ENCODE results near the gene SUPT5H. TPM values are rescaled to one million over a fixed set of nuclear protein-coding genes. Genes with fewer than 3 reads are reported as not detected.
A peak's percentile ranks its signal among the peaks of the same experiment; 100 is the strongest.

Gene SUPT5H
- total and polyA plus RNA-seq, 4 donors: 35.9 to 158 (median 112) TPM

GRCh38 chr19:39423258-39424086, 21.9 kb upstream of the SUPT5H start:
- Histone ChIP-seq H3K4me3 (ENCODE audit: low read depth, low read length) (no peak overlapping the region), H3K27me3 (ENCODE audit: control insufficient read depth, insufficient read depth, low read length) (no peaks in the 10 kb centered on the region), H3K9me3 (ENCODE audit: control insufficient read depth, insufficient read depth, low read length) (no peaks in the 10 kb centered on the region), H3K27ac (ENCODE audit: low read depth, low read length) (no peak overlapping the region), H3K36me3 (ENCODE audit: control insufficient read depth, insufficient read depth, low read length) (peaks cover 68% of the 10 kb centered on the region), H3K4me1 (ENCODE audit: control insufficient read depth, insufficient read depth, low read length) (peaks cover 5% of the 10 kb centered on the region)
- DNase-seq (ENCODE audit: low read depth in 4 of 6, low spot score in 6 of 6): no peak
- WGBS (ENCODE audit: insufficient coverage): 93% methylated on average over 35 of the region's 35 CpGs

GRCh38 chr19:39424934-39425333, 20.4 kb upstream of the SUPT5H start:
- no peak for DNase-seq (ENCODE audit: low read depth in 4 of 6, low spot score in 6 of 6)
- H3K4me3 ChIP-seq (ENCODE audit: low read depth, low read length): no peak overlapping the region
- peaks cover 53% of the 10 kb centered on the region for H3K36me3 ChIP-seq (ENCODE audit: control insufficient read depth, insufficient read depth, low read length)
- peaks cover 10% of the 10 kb centered on the region for H3K4me1 ChIP-seq (ENCODE audit: control insufficient read depth, insufficient read depth, low read length)
- H3K9me3 ChIP-seq (ENCODE audit: control insufficient read depth, insufficient read depth, low read length): no peaks in the 10 kb centered on the region
- H3K27me3 ChIP-seq (ENCODE audit: control insufficient read depth, insufficient read depth, low read length): no peaks in the 10 kb centered on the region
- 90% methylated on average over 14 of the region's 16 CpGs for WGBS (ENCODE audit: insufficient coverage)
- H3K27ac ChIP-seq (ENCODE audit: low read depth, low read length): no peak overlapping the region

GRCh38 chr19:39425744-39426143, 19.6 kb upstream of the SUPT5H start:
- Histone ChIP-seq H3K36me3 (ENCODE audit: control insufficient read depth, insufficient read depth, low read length) (peaks cover 45% of the 10 kb centered on the region), H3K27me3 (ENCODE audit: control insufficient read depth, insufficient read depth, low read length) (no peaks in the 10 kb centered on the region), H3K9me3 (ENCODE audit: control insufficient read depth, insufficient read depth, low read length) (no peaks in the 10 kb centered on the region), H3K4me3 (ENCODE audit: low read depth, low read length) (no peak overlapping the region), H3K27ac (ENCODE audit: low read depth, low read length) (no peak overlapping the region), H3K4me1 (ENCODE audit: control insufficient read depth, insufficient read depth, low read length) (peaks cover 10% of the 10 kb centered on the region)
- WGBS (ENCODE audit: insufficient coverage): 90% methylated on average over 7 of the region's 7 CpGs
- DNase-seq (ENCODE audit: low read depth in 4 of 6, low spot score in 6 of 6): no peak

- H3K4me3 ChIP-seq (ENCODE audit: low read depth, low read length): no peak overlapping the region
- no peaks in the 10 kb centered on the region for H3K27me3 ChIP-seq (ENCODE audit: control insufficient read depth, insufficient read depth, low read length)
- DNase-seq (ENCODE audit: low read depth in 4 of 6, low spot score in 6 of 6): no peak
- H3K27ac ChIP-seq (ENCODE audit: low read depth, low read length): peak overlapping the region; percentile 15
- H3K9me3 ChIP-seq (ENCODE audit: control insufficient read depth, insufficient read depth, low read length): no peaks in the 10 kb centered on the region
- H3K36me3 ChIP-seq (ENCODE audit: control insufficient read depth, insufficient read depth, low read length): peaks cover 45% of the 10 kb centered on the region
- WGBS (ENCODE audit: insufficient coverage): 63% methylated on average over 2 of the region's 5 CpGs
- H3K4me1 ChIP-seq (ENCODE audit: control insufficient read depth, insufficient read depth, low read length): peaks cover 13% of the 10 kb centered on the region
Measured at GRCh38 chr19:39426170-39426569, 19.2 kb upstream of the SUPT5H start.

GRCh38 chr19:39427707-39428106, 17.7 kb upstream of the SUPT5H start:
- Histone ChIP-seq H3K4me1 (ENCODE audit: control insufficient read depth, insufficient read depth, low read length) (peaks cover 14% of the 10 kb centered on the region), H3K36me3 (ENCODE audit: control insufficient read depth, insufficient read depth, low read length) (peaks cover 44% of the 10 kb centered on the region)

GRCh38 chr19:39428283-39429112, 16.9 kb upstream of the SUPT5H start:
- H3K4me1 ChIP-seq (ENCODE audit: control insufficient read depth, insufficient read depth, low read length): peaks cover 14% of the 10 kb centered on the region
- no peaks in the 10 kb centered on the region for H3K27me3 ChIP-seq (ENCODE audit: control insufficient read depth, insufficient read depth, low read length)
- no peaks in the 10 kb centered on the region for H3K9me3 ChIP-seq (ENCODE audit: control insufficient read depth, insufficient read depth, low read length)
- WGBS (ENCODE audit: insufficient coverage): 17% methylated on average over 21 of the region's 23 CpGs
- peak overlapping the region; percentile 92 for H3K27ac ChIP-seq (ENCODE audit: low read depth, low read length)
- DNase-seq (ENCODE audit: low read depth in 4 of 6, low spot score in 6 of 6): peak in 1 of 6 donors; percentile 84
- H3K4me3 ChIP-seq (ENCODE audit: low read depth, low read length): no peak overlapping the region
- peaks cover 44% of the 10 kb centered on the region for H3K36me3 ChIP-seq (ENCODE audit: control insufficient read depth, insufficient read depth, low read length)

More at GRCh38 chr19:39427707-39428106, 17.7 kb upstream of the SUPT5H start:
- H3K4me3 ChIP-seq (ENCODE audit: low read depth, low read length): no peak overlapping the region
- H3K9me3 ChIP-seq (ENCODE audit: control insufficient read depth, insufficient read depth, low read length): no peaks in the 10 kb centered on the region
- H3K27ac ChIP-seq (ENCODE audit: low read depth, low read length): no peak overlapping the region
- no peak for DNase-seq (ENCODE audit: low read depth in 4 of 6, low spot score in 6 of 6)
- H3K27me3 ChIP-seq (ENCODE audit: control insufficient read depth, insufficient read depth, low read length): no peaks in the 10 kb centered on the region
- 97% methylated on average over 6 of the region's 11 CpGs for WGBS (ENCODE audit: insufficient coverage)

GRCh38 chr19:39430675-39431593, 14.4 kb upstream of the SUPT5H start:
- WGBS (ENCODE audit: insufficient coverage): 83% methylated on average over 20 of the region's 25 CpGs
- H3K27me3 ChIP-seq (ENCODE audit: control insufficient read depth, insufficient read depth, low read length): no peaks in the 10 kb centered on the region
- H3K9me3 ChIP-seq (ENCODE audit: control insufficient read depth, insufficient read depth, low read length): no peaks in the 10 kb centered on the region
- H3K36me3 ChIP-seq (ENCODE audit: control insufficient read depth, insufficient read depth, low read length): peaks cover 37% of the 10 kb centered on the region
- H3K4me1 ChIP-seq (ENCODE audit: control insufficient read depth, insufficient read depth, low read length): peaks cover 26% of the 10 kb centered on the region
- peak overlapping the region; percentile 61 for H3K27ac ChIP-seq (ENCODE audit: low read depth, low read length)
- no peak for DNase-seq (ENCODE audit: low read depth in 4 of 6, low spot score in 6 of 6)
- H3K4me3 ChIP-seq (ENCODE audit: low read depth, low read length): no peak overlapping the region

GRCh38 chr19:39432677-39433025, 12.7 kb upstream of the SUPT5H start:
- Histone ChIP-seq H3K4me3 (ENCODE audit: low read depth, low read length) (no peak overlapping the region), H3K27ac (ENCODE audit: low read depth, low read length) (no peak overlapping the region), H3K36me3 (ENCODE audit: control insufficient read depth, insufficient read depth, low read length) (peaks cover 37% of the 10 kb centered on the region), H3K9me3 (ENCODE audit: control insufficient read depth, insufficient read depth, low read length) (no peaks in the 10 kb centered on the region), H3K27me3 (ENCODE audit: control insufficient read depth, insufficient read depth, low read length) (no peaks in the 10 kb centered on the region), H3K4me1 (ENCODE audit: control insufficient read depth, insufficient read depth, low read length) (peaks cover 32% of the 10 kb centered on the region)
- 93% methylated on average over 4 of the region's 8 CpGs for WGBS (ENCODE audit: insufficient coverage)
- DNase-seq (ENCODE audit: low read depth in 4 of 6, low spot score in 6 of 6): no peak

- Histone ChIP-seq H3K27me3 (ENCODE audit: control insufficient read depth, insufficient read depth, low read length) (no peaks in the 10 kb centered on the region), H3K4me3 (ENCODE audit: low read depth, low read length) (no peak overlapping the region), H3K9me3 (ENCODE audit: control insufficient read depth, insufficient read depth, low read length) (no peaks in the 10 kb centered on the region), H3K4me1 (ENCODE audit: control insufficient read depth, insufficient read depth, low read length) (peaks cover 26% of the 10 kb centered on the region), H3K27ac (ENCODE audit: low read depth, low read length) (no peak overlapping the region), H3K36me3 (ENCODE audit: control insufficient read depth, insufficient read depth, low read length) (peaks cover 37% of the 10 kb centered on the region)
- WGBS (ENCODE audit: insufficient coverage): 96% methylated on average over 4 of the region's 8 CpGs
- no peak for DNase-seq (ENCODE audit: low read depth in 4 of 6, low spot score in 6 of 6)
Measured at GRCh38 chr19:39433480-39434079, 11.8 kb upstream of the SUPT5H start.

All from spinal cord (tissue), 10 donors.